Endothelial cell (in vitro differentiated cells): ENCODE results near the gene GDPD5. TPM values are rescaled to one million over a fixed set of nuclear protein-coding genes. Genes with fewer than 3 reads are reported as not detected.

Source experiments
- DNase-seq: peaks from one replicate; pipeline ENCODE4 v3.0.0; 2021; ENCODE audit warnings: low spot score
- H3K27ac Mint-ChIP-seq: one replicate; pipeline ENCODE4 v1.8.0; 2021; ENCODE audit warnings: mixed read lengths, inconsistent platforms; ENCODE audit not compliant: unreplicated experiment
- H3K27me3 Mint-ChIP-seq: one replicate; pipeline ENCODE4 v1.8.0; 2021; ENCODE audit warnings: mild to moderate bottlenecking, moderate library complexity, mixed read lengths, inconsistent platforms; ENCODE audit not compliant: unreplicated experiment
- H3K36me3 Mint-ChIP-seq: one replicate; pipeline ENCODE4 v1.8.0; 2021; ENCODE audit warnings: mild to moderate bottlenecking, low read depth, mixed read lengths, inconsistent platforms; ENCODE audit not compliant: unreplicated experiment
- H3K4me1 Mint-ChIP-seq: one replicate; pipeline ENCODE4 v1.8.0; 2021; ENCODE audit warnings: mild to moderate bottlenecking, mixed read lengths, inconsistent platforms; ENCODE audit not compliant: unreplicated experiment
- H3K4me3 Mint-ChIP-seq: one replicate; pipeline ENCODE4 v1.8.0; 2021; ENCODE audit warnings: mild to moderate bottlenecking, mixed read lengths, inconsistent platforms; ENCODE audit not compliant: unreplicated experiment
- H3K9me3 Mint-ChIP-seq: one replicate; pipeline ENCODE4 v1.8.0; 2021; ENCODE audit warnings: mixed read lengths, inconsistent platforms; ENCODE audit not compliant: unreplicated experiment
- CTCF ChIP-seq: fragments of 200-600 bp; sonication (generic); IDR thresholded peaks from one replicate; pipeline ENCODE4 v1.5.0; 2021; ENCODE audit warnings: antibody characterized with exemption; ENCODE audit not compliant: unreplicated experiment
- total RNA-seq: library from RNA; stranded (reverse); fragmentation: NEBNext Ultra II Directional; extraction: Animal tissue kit (Norgen Biotek cat#: 25700); gene quantifications from one replicate; pipeline ENCODE4 v1.2.1, GENCODE V29; 2021; ENCODE audit not compliant: unreplicated experiment

The GDPD5 gene
- total RNA-seq, 1 donor from 2014 or later = 674 TPM

GRCh38 chr11:75507571-75507970 is 18.2 kb downstream of the GDPD5 start:
- H3K36me3 Mint-ChIP-seq = peaks cover 27% of the 10 kb centered on the region
- peaks cover 13% of the 10 kb centered on the region for H3K27me3 Mint-ChIP-seq
- no peaks in the 10 kb centered on the region for H3K9me3 Mint-ChIP-seq
- no peak overlapping the region for H3K27ac Mint-ChIP-seq
- no peak overlapping the region for H3K4me3 Mint-ChIP-seq
- DNase-seq = no peak
- TF ChIP-seq CTCF = no peak
- peaks cover 77% of the 10 kb centered on the region for H3K4me1 Mint-ChIP-seq

GRCh38 chr11:75506827-75507226 is 18.9 kb downstream of the GDPD5 start:
- peaks cover 78% of the 10 kb centered on the region for H3K4me1 Mint-ChIP-seq
- peaks cover 11% of the 10 kb centered on the region for H3K27me3 Mint-ChIP-seq
- no peak overlapping the region for H3K4me3 Mint-ChIP-seq
- no peak for DNase-seq
- peaks cover 29% of the 10 kb centered on the region for H3K36me3 Mint-ChIP-seq
- TF ChIP-seq CTCF = no peak
- no peak overlapping the region for H3K27ac Mint-ChIP-seq
- no peaks in the 10 kb centered on the region for H3K9me3 Mint-ChIP-seq

- Mint-ChIP-seq H3K9me3 (no peaks in the 10 kb centered on the region), H3K4me1 (peaks cover 77% of the 10 kb centered on the region), H3K36me3 (peaks cover 31% of the 10 kb centered on the region), H3K27me3 (peaks cover 11% of the 10 kb centered on the region), H3K4me3 (no peak overlapping the region), H3K27ac (peak overlapping the region; percentile 50)
- TF ChIP-seq CTCF = no peak
- no peak for DNase-seq
These were observed 19.6 kb downstream of the GDPD5 start for GRCh38 chr11:75505916-75506692.

GRCh38 chr11:75504501-75504900 is 21.2 kb downstream of the GDPD5 start:
- DNase-seq = no peak
- no peak for TF ChIP-seq CTCF
- H3K27me3 Mint-ChIP-seq = peaks cover 10% of the 10 kb centered on the region
- peaks cover 43% of the 10 kb centered on the region for H3K36me3 Mint-ChIP-seq
- peak overlapping the region; percentile 10 for H3K27ac Mint-ChIP-seq
- H3K9me3 Mint-ChIP-seq = no peaks in the 10 kb centered on the region
- no peak overlapping the region for H3K4me3 Mint-ChIP-seq
- peaks cover 81% of the 10 kb centered on the region for H3K4me1 Mint-ChIP-seq

DNA sequence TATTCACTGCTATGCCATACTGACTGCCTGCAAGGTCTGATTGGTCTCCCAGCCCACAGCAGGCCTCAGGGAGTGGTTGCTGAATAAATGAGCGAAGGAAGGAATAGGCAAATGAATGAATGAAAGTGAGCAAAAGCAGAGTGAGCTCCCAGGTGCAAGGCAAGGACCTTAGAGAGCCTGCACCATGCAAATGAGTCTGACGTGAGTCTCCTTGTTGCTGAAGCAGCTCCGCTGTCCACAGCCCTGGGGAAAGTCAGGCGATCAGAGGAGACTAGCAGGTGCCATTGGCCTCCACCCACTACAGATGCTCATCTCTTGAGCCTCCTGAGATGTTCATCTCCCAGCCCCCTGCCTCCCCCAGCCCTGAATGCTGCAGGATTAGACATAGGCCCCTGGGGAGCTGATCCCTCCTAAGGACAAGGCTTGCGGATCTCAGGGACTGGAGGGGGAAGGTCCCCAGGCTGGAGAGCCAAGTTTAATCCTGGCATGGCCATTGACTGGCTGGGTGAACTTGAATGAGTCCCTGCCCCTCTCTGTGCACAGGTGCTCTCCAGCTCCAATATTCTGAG is 22.1 kb downstream of the GDPD5 start:
- H3K36me3 Mint-ChIP-seq = peaks cover 45% of the 10 kb centered on the region
- peaks cover 80% of the 10 kb centered on the region for H3K4me1 Mint-ChIP-seq
- H3K27me3 Mint-ChIP-seq = peaks cover 10% of the 10 kb centered on the region
- no peak overlapping the region for H3K27ac Mint-ChIP-seq
- no peak for TF ChIP-seq CTCF
- DNase-seq = no peak
- no peak overlapping the region for H3K4me3 Mint-ChIP-seq
- no peaks in the 10 kb centered on the region for H3K9me3 Mint-ChIP-seq
